CD4-positive, alpha-beta T cell treated with Interferon gamma for 1 hour (primary cell): ENCODE measurements around the gene DCAF12L1.

Source experiments
- DNase-seq: peaks from one replicate; pipeline ENCODE4 v3.0.0-alpha.2; 2020

DCAF12L1 gene

DNA sequence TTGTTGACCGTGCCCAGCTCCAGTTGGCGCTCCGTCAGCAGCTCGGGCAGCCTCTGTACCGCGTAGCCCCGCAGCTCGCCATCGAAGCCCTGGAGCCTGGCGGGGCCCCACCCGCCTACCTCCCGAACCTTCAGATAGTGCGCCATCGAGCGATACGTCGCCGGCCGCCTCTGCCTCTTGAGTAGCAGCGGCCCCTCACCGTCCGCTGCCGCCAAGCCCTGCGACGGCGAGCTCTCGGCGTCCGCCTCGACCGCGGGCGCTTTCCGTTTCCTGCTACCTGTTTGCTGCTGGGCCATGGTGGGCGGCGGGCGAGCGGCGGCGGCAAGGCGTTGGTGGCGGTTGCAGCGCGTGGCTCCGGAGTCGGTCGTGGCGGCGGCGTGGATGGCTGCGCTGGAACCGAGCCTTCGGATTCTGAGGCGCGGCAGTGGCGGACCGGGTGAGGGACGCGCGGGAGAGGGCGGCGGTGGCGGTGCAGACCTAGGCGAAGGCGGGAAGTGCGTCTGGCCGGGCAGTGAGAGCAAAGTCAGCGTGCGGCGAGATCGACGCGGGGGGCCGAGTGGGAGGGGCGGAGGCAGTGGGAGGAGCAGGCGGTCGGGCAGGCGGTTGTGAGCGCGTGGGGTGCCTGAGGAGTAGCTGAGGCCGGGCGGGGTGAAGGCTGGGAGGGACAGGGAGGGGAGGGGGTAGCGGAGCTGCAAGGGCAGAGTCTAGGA lies at the start of gene DCAF12L1:
DCAF12L1 (minus strand) TSS at position 502 of the 710 bp plus-strand sequence; CDS start at position 296, 206 bp downstream.
- no peak for DNase-seq

DNA sequence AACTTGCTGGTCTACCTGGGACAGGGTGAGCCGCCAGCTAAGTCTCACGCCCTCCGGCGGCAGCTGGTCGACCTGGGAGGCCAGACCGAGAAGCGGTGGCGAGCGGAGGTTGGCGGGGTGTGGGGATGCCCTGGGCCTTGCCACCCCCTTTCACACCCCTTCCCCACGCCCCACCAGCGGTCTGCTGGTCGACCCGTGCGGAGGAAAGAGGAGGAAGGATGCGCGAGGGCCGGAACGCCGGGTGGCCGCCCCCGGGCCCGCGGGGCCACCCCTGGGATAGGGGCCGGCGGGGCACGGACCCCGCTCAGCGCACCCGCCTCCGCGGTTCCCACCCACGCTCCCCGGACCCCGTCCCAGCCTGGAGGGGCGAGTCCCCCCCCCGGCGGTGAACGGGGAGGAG lies 28.3 kb upstream of the DCAF12L1 start:
- DNase-seq, result no peak

DNA sequence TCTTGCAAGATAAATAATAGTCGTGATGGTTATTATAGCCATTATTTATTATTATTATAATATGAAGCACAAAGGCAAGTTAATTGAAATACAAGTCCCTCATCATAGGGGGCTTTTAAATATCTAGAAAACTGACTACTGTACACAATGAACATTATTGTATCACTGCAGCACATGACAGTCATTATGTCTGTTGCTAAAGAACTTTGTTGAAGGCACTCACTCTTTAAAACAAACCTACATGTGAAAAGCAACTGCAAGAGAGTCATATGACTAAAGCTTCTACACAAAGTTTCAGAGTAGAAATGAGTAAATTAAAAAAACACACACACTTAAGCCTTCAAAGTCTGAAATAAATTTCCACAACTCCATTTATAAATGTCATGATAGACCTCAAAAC lies 23.3 kb upstream of the DCAF12L1 start:
- no peak for DNase-seq

DNA sequence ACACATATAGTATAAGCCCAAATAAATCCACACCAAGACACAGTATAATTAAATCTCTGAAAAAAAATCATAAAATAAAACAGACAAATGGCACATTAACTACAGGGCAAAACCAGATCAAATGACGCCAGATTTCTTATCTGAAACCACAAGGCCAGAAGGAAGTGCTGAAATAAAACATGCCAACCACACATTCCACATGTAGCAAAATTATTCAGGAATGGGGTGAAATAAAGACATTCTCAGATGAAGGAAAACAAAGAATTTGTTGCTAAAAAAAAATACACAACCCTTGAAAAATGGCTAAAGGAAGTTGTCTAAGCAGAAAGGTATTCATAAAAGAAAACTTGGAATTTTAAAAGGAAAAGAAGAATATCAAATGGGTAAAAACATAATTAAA lies 4.5 kb upstream of the DCAF12L1 start:
- no peak for DNase-seq

DNA sequence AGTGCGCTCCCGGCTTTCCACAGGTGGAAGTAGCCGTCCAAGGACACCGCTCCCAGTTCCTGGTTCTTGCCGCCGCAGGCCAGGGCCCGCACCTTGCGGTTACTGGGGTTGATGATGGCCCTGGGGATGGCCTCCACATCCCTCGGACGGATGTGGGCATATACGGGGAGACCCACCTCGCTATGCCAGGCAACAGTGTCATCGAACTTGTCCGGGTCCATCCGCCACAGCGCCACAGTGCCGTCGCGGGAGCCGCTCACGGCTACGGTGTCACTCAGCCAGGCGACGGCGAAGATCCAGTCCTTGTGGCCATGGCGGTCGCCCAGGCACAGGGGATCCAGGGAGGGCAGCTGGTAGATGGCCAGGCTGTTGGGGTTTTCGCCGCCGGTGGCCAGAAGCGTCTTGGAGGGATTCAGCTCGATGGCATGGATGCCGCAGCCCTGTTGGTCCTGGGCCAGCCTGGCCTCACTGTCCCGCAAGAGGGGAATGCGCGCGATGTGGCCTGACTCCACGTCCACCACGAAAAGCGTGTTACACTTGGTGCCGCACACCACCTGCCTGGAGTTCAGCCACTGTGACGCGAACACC lies 795 bp downstream of the DCAF12L1 start:
- DNase-seq, result no peak

DNA sequence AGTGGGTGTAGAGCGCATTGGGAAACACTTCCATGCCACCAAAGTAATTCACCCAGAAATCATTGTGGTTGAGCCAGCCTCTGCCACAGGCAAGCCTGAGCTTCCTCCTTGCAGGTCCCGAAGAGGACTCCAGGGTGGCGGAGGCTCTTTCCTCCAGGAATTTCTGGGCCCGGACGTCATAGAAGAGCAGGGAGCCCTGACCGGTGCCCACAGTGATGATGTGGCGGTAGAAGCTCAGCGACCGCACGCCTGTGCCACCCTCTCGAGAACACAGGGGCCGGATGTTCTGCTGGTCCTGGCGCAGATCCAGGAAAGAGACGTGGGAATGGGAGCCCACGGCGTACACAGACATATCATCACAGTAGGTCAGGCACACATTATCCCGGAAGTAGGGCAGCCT lies 1.3 kb downstream of the DCAF12L1 start:
- no peak for DNase-seq

DNA sequence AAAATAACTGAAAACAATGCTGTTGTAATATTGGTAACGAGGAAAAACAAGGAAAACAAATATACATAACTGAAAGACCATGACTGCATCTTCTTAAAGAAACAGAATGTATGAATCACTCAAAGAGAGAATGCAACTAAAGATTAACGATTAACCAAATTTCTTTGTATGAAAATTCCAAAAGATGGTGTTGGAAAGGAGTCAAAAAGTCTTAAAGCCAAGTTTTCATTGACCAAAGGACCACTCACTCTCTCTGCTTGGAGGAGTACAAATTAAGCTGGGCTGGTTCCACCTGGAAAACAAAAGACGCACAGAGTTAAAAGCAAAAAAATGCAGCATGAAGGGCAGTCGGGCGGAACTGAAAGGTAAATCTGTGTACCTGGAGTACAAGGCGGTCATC lies 1.8 kb downstream of the DCAF12L1 start:
- DNase-seq, result no peak

DNA sequence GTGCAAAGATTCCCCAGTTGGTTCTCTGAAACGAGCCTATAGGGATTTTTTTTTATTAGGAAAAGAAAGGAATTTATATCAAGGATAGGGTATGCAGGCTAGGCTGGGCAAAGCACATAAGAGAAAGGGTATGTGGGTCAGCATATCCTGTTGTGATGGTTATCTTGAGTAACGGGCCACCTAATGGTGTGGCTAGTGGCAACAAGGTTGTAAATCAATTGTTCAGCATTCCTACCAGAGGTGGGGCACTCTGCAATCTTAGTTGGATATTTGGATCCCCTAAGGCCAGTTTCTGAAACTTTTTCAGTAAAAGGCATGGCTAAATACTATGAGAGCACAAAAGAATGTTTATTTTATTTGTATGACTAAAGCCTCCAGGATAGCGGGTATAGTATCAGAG lies 42.7 kb downstream of the DCAF12L1 start:
- no peak for DNase-seq
